ENCODE data around the gene ANAPC13. TPM values are rescaled to one million over a fixed set of nuclear protein-coding genes. Genes with fewer than 3 reads are reported as not detected.

The ANAPC13 gene
- total RNA-seq, 1 experiment from 2014 or later = 57.0 TPM

- H3K36me3 Mint-ChIP-seq (ENCODE audit: insufficient read depth, unreplicated experiment) = no peaks in the 10 kb centered on the region
- no peaks in the 10 kb centered on the region for H3K36me3 ChIP-seq (ENCODE audit: control insufficient read depth, insufficient read depth, low read length)
- intact Hi-C loops (cut with micrococcal nuclease; ENCODE audit: unreplicated experiment) = no loop called here
- TF ChIP-seq CTCF (IDR thresholded peaks at IDR 0.05; ENCODE audit: insufficient read depth in 1 of 2, low read depth in 1 of 2, low read length in 1 of 2, severe bottlenecking in 1 of 2, unreplicated experiment in 1 of 2) = no peak
- ChIA-PET POLR2A (interaction anchor here (0.6 kb wide), 1 partner anchor 364 kb away, joined by 3 read pairs; no protein-coding TSS in a partner anchor), CTCF (no interaction called here)
- no TSS peak for BruUV-seq (replicated peaks)
- H3K9me3 ChIP-seq = no peaks in the 10 kb centered on the region
- no peaks in the 10 kb centered on the region for H3K27me3 Mint-ChIP-seq (ENCODE audit: insufficient read depth, unreplicated experiment)
- H3K4me3 ChIP-seq (ENCODE audit: low read depth, low read length) = no peak overlapping the region
- H3K4me3 Mint-ChIP-seq (ENCODE audit: unreplicated experiment) = no peak overlapping the region
- H3K27ac Mint-ChIP-seq (ENCODE audit: unreplicated experiment) = no peak overlapping the region
- H3K4me1 ChIP-seq = no peaks in the 10 kb centered on the region
- H3K27me3 ChIP-seq (replicated peaks; ENCODE audit: control insufficient read depth, insufficient read depth, low read length) = no peaks in the 10 kb centered on the region
- DNase-seq = no peak
- peaks cover 10% of the 10 kb centered on the region for H3K9me3 Mint-ChIP-seq (ENCODE audit: unreplicated experiment)
- H3K4me1 Mint-ChIP-seq (ENCODE audit: low read depth, unreplicated experiment) = peaks cover 14% of the 10 kb centered on the region
Measured at GRCh38 chr3:134441321-134441720, 44.5 kb downstream of the ANAPC13 start.

- no peak overlapping the region for H3K4me3 Mint-ChIP-seq (ENCODE audit: unreplicated experiment)
- Histone ChIP-seq H3K4me1 (no peaks in the 10 kb centered on the region), H3K9me3 (no peaks in the 10 kb centered on the region), H3K4me3 (ENCODE audit: low read depth, low read length) (no peak overlapping the region), H3K36me3 (ENCODE audit: control insufficient read depth, insufficient read depth, low read length) (no peaks in the 10 kb centered on the region), H3K27me3 (replicated peaks; ENCODE audit: control insufficient read depth, insufficient read depth, low read length) (no peaks in the 10 kb centered on the region)
- intact Hi-C loops (cut with micrococcal nuclease; ENCODE audit: unreplicated experiment) = no loop called here
- no TSS peak for BruUV-seq (replicated peaks)
- TF ChIP-seq CTCF (IDR thresholded peaks at IDR 0.05; ENCODE audit: insufficient read depth in 1 of 2, low read depth in 1 of 2, low read length in 1 of 2, severe bottlenecking in 1 of 2, unreplicated experiment in 1 of 2) = no peak
- no peaks in the 10 kb centered on the region for H3K9me3 Mint-ChIP-seq (ENCODE audit: unreplicated experiment)
- H3K4me1 Mint-ChIP-seq (ENCODE audit: low read depth, unreplicated experiment) = peaks cover 6% of the 10 kb centered on the region
- CTCF ChIA-PET = no interaction called here
- H3K27ac Mint-ChIP-seq (ENCODE audit: unreplicated experiment) = no peak overlapping the region
- POLR2A ChIA-PET = no interaction called here
- no peaks in the 10 kb centered on the region for H3K27me3 Mint-ChIP-seq (ENCODE audit: insufficient read depth, unreplicated experiment)
- H3K36me3 Mint-ChIP-seq (ENCODE audit: insufficient read depth, unreplicated experiment) = no peaks in the 10 kb centered on the region
- no peak for DNase-seq
Measured at GRCh38 chr3:134437211-134437752, 48.5 kb downstream of the ANAPC13 start.

GRCh38 chr3:134432236-134432635, 53.5 kb downstream of the ANAPC13 start:
- intact Hi-C loops (cut with micrococcal nuclease; ENCODE audit: unreplicated experiment) = no loop called here
- H3K36me3 Mint-ChIP-seq (ENCODE audit: insufficient read depth, unreplicated experiment) = no peaks in the 10 kb centered on the region
- TF ChIP-seq CTCF (IDR thresholded peaks at IDR 0.05; ENCODE audit: insufficient read depth in 1 of 2, low read depth in 1 of 2, low read length in 1 of 2, severe bottlenecking in 1 of 2, unreplicated experiment in 1 of 2) = no peak
- peaks cover 2% of the 10 kb centered on the region for H3K27me3 Mint-ChIP-seq (ENCODE audit: insufficient read depth, unreplicated experiment)
- H3K27ac Mint-ChIP-seq (ENCODE audit: unreplicated experiment) = no peak overlapping the region
- H3K4me1 Mint-ChIP-seq (ENCODE audit: low read depth, unreplicated experiment) = peaks cover 5% of the 10 kb centered on the region
- no peaks in the 10 kb centered on the region for H3K4me1 ChIP-seq
- no peaks in the 10 kb centered on the region for H3K27me3 ChIP-seq (replicated peaks; ENCODE audit: control insufficient read depth, insufficient read depth, low read length)
- H3K4me3 Mint-ChIP-seq (ENCODE audit: unreplicated experiment) = no peak overlapping the region
- CTCF ChIA-PET = no interaction called here
- BruUV-seq (replicated peaks) = no TSS peak
- DNase-seq = no peak
- no peaks in the 10 kb centered on the region for H3K9me3 Mint-ChIP-seq (ENCODE audit: unreplicated experiment)
- no peaks in the 10 kb centered on the region for H3K36me3 ChIP-seq (ENCODE audit: control insufficient read depth, insufficient read depth, low read length)
- H3K9me3 ChIP-seq = no peaks in the 10 kb centered on the region
- H3K4me3 ChIP-seq (ENCODE audit: low read depth, low read length) = no peak overlapping the region
- POLR2A ChIA-PET = no interaction called here

All from Caco-2 (cell line).